GM12873 (cell line): ENCODE measurements around the gene FAAP24.

Experiments
- TF ChIP-seq, protein P1 (sequence below): IDR thresholded peaks from 2 replicates; pipeline ENCODE4 v1.5.1; 2012; ENCODE audit warnings: low read depth, mild to moderate bottlenecking, moderate library complexity, low read length, control low read depth; ENCODE audit not compliant: insufficient read depth; ENCODE audit errors: missing control alignments

The FAAP24 gene

GRCh38 chr19:32997716-32998355 lies 25.8 kb downstream of the FAAP24 start:
- TF ChIP-seq, protein P1, sequence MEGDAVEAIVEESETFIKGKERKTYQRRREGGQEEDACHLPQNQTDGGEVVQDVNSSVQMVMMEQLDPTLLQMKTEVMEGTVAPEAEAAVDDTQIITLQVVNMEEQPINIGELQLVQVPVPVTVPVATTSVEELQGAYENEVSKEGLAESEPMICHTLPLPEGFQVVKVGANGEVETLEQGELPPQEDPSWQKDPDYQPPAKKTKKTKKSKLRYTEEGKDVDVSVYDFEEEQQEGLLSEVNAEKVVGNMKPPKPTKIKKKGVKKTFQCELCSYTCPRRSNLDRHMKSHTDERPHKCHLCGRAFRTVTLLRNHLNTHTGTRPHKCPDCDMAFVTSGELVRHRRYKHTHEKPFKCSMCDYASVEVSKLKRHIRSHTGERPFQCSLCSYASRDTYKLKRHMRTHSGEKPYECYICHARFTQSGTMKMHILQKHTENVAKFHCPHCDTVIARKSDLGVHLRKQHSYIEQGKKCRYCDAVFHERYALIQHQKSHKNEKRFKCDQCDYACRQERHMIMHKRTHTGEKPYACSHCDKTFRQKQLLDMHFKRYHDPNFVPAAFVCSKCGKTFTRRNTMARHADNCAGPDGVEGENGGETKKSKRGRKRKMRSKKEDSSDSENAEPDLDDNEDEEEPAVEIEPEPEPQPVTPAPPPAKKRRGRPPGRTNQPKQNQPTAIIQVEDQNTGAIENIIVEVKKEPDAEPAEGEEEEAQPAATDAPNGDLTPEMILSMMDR: no peak

DNA sequence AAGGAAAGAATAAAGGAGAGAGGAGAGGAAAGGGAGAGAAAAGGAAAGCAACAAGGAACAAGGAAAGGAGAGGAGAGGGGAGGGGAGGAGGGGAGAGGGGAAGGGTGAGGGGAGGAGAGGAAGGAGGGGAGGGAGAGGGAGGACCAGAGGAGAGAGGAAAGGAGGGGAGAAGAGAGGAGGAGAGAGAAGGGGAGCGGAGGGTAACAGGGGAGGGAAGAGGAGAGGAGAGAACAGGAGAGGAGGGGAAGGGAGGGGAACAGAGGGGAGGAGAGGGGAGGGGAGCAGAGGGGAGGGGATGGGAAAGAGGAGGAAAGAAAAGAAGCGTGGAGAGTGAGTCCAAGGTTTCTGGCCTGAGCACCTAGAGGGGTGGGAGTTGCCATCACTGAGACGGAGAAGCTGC lies 26.7 kb downstream of the FAAP24 start:
- TF ChIP-seq, protein P1: no peak

GRCh38 chr19:33000510-33000909 lies 28.5 kb downstream of the FAAP24 start:
- TF ChIP-seq, protein P1: no peak

GRCh38 chr19:33000910-33001309 lies 28.9 kb downstream of the FAAP24 start:
- TF ChIP-seq, protein P1: no peak

GRCh38 chr19:33005440-33005839 lies 33.4 kb downstream of the FAAP24 start:
- TF ChIP-seq, protein P1: no peak

DNA sequence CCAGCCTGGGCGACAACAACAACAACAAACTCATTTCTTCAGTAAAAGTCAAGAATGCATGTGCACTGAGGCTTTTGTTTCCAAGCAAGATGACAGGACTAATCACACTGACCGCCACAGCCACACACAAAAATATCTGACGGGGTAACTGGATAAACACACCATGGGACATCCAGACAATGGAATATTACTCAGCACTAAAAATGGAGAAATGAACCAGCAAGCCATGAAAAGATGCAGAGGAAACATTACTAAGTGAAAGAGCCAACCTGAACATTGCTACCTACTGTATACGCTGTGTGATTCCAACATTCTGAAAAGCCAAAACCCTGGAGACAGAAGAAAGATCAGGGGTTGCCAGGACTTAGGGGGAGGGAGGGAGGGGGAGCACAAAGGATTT lies 36.7 kb downstream of the FAAP24 start:
- TF ChIP-seq, protein P1: no peak

GRCh38 chr19:33022472-33023116 lies 50.6 kb downstream of the FAAP24 start:
- TF ChIP-seq, protein P1: peak; percentile 20
